ENCODE results near the gene FGF7. TPM values are rescaled to one million over a fixed set of nuclear protein-coding genes. Genes with fewer than 3 reads are reported as not detected.

The FGF7 gene
- total and polyA plus RNA-seq, 2 of the 8 experiments (the other 6 are each of a cell fraction or from before 2014, with no cell fraction given), result not detected

GRCh38 chr15:49490966-49491365 is 67.9 kb downstream of the FGF7 start:
- no peak for FAIRE-seq

More at GRCh38 chr15:49490966-49491365, 67.9 kb downstream of the FGF7 start:
- no peaks in the 10 kb centered on the region for H3K4me1 ChIP-seq (replicated peaks in 1 of 4; ENCODE audit: control insufficient read depth in 3 of 4, insufficient read depth in 4 of 4, low read length in 3 of 4)
- H2AK5ac ChIP-seq (ENCODE audit: low read depth, low read length), result no peak overlapping the region
- H3K23ac ChIP-seq (ENCODE audit: insufficient read length), result no peak overlapping the region
- CTCF ChIA-PET (ENCODE audit: partially characterized antibody), result no interaction called here
- H3K79me1 ChIP-seq (ENCODE audit: low read depth, low read length), result no peaks in the 10 kb centered on the region
- no peak overlapping the region for H2BK15ac ChIP-seq (ENCODE audit: low read length)
- no peak overlapping the region for H3K4me3 ChIP-seq (ENCODE audit: extremely low read depth in 1 of 4, insufficient read depth in 2 of 4, low read depth in 3 of 4, low read length in 4 of 4)
- H3K27ac ChIP-seq (ENCODE audit: low read depth, low read length), result no peak overlapping the region
- H4K20me1 ChIP-seq (replicated peaks in 1 of 2; ENCODE audit: control insufficient read depth in 1 of 2, insufficient read depth in 2 of 2, low read length in 2 of 2), result no peaks in the 10 kb centered on the region
- POLR2A ChIA-PET (ENCODE audit: partially characterized antibody), result no interaction called here
- TF ChIP-seq KDM4A (IDR thresholded peaks at IDR 0.05; ENCODE audit: low read depth, low read length, severe bottlenecking), result no peak
- no peak for TF ChIP-seq TBP (IDR thresholded peaks at IDR 0.05; ENCODE audit: low read depth, low read length)
- no peak for TF ChIP-seq CHD2 (IDR thresholded peaks at IDR 0.05; ENCODE audit: low read length)
- TF ChIP-seq FOSL1 (IDR thresholded peaks at IDR 0.05; ENCODE audit: insufficient read depth, low read depth, low read length), result no peak
- TF ChIP-seq PHF8 (conservative IDR thresholded peaks at IDR 0.05; ENCODE audit: low read depth, low read length), result no peak
- TF ChIP-seq POLR2AphosphoS5 (IDR thresholded peaks at IDR 0.05; ENCODE audit: low read depth, low read length), result no peak
- no peak for TF ChIP-seq CHD1 (IDR thresholded peaks at IDR 0.05; ENCODE audit: low read depth, low read length)
- no peak for TF ChIP-seq SAP30 (IDR thresholded peaks at IDR 0.05; ENCODE audit: insufficient read depth, insufficient replicate concordance, low read length)
- H3K18ac ChIP-seq (ENCODE audit: extremely low read depth, low read length), result no peak overlapping the region
- no peaks in the 10 kb centered on the region for H3K79me2 ChIP-seq (ENCODE audit: control insufficient read depth in 1 of 2, insufficient read depth in 2 of 2, low read length in 2 of 2)
- H3K14ac ChIP-seq (ENCODE audit: insufficient read length), result no peak overlapping the region
- no peaks in the 10 kb centered on the region for H3K9me3 ChIP-seq (ENCODE audit: insufficient read depth in 2 of 2, low read depth in 1 of 2, low read length in 1 of 2)
- no peak overlapping the region for H2BK12ac ChIP-seq (ENCODE audit: low read depth, low read length)
- H3K56ac ChIP-seq (replicated peaks; ENCODE audit: insufficient read length, low read depth, low read length), result no peak overlapping the region
- H3K9ac ChIP-seq (replicated peaks in 1 of 4; ENCODE audit: extremely low read depth in 1 of 4, low read depth in 3 of 4, low read length in 3 of 4), result no peak overlapping the region
- H3K23me2 ChIP-seq (ENCODE audit: low read depth, low read length), result no peaks in the 10 kb centered on the region
- H3K36me3 ChIP-seq (ENCODE audit: control insufficient read depth in 2 of 4, insufficient read depth in 4 of 4, low read length in 3 of 4), result no peaks in the 10 kb centered on the region
- WGBS, 2 experiments (ENCODE audit: extremely low coverage in 1 of 2, insufficient coverage in 1 of 2, insufficient read length in 1 of 2, insufficient replicate concordance in 2 of 2, low coverage in 1 of 2, low lambda C conversion rate in 2 of 2, missing lambda C conversion rate in 1 of 2), result 85% methylated on average over 1 of the region's 1 CpG; no CpG with 5 or more reads in 1 of the 2 experiments
- no peak overlapping the region for H4K5ac ChIP-seq (ENCODE audit: insufficient read length, low read depth, low read length)
- no peak for DNase-seq (ENCODE audit: low read depth in 1 of 2, low spot score in 2 of 2)
- H2BK120ac ChIP-seq (replicated peaks; ENCODE audit: low read depth, low read length), result no peak overlapping the region
- no peak overlapping the region for H2BK5ac ChIP-seq (ENCODE audit: low read depth, low read length)
- H4K91ac ChIP-seq (replicated peaks; ENCODE audit: insufficient read length, low read length), result no peak overlapping the region
- no peak overlapping the region for H3K4ac ChIP-seq (replicated peaks; ENCODE audit: insufficient read length, low read depth, low read length)
- H3K27me3 ChIP-seq (replicated peaks in 1 of 4; ENCODE audit: control insufficient read depth in 3 of 4, extremely low read depth in 1 of 4, insufficient read depth in 3 of 4, low read length in 3 of 4), result no peaks in the 10 kb centered on the region
- peak overlapping the region; percentile 74; the same call in 1 of the 2 replicates for H2AFZ ChIP-seq (ENCODE audit: low read length)
- H2BK20ac ChIP-seq (ENCODE audit: low read length), result no peak overlapping the region
- no peak overlapping the region for H4K8ac ChIP-seq (ENCODE audit: extremely low read depth, insufficient read depth, low read length)
- H3K4me2 ChIP-seq (ENCODE audit: insufficient read depth in 1 of 2, low read depth in 2 of 2, low read length in 2 of 2), result no peak overlapping the region

Measured in H1 (cell line).